Body of pancreas (tissue), 4 donors: ENCODE measurements around the gene GGT6.

Experiments
- CTCF ChIP-seq, 7 experiments: fragments of 450-650 bp in 4 of 7; fragments of 200-600 bp in 3 of 7; sonication (generic) in 3 of 7; IDR thresholded peaks; one replicate each; pipeline ENCODE4 v1.5.1; 2016 to 2019; ENCODE audit warnings: antibody characterized with exemption in 7 of 7
- POLR2A ChIP-seq, 3 donors: fragments of 450-650 bp; IDR thresholded peaks; one replicate each; pipeline ENCODE4 v1.6.1; 2016; ENCODE audit warnings: antibody characterized with exemption in 3 of 3, mild to moderate bottlenecking in 2 of 3

GRCh38 chr17:4548061-4548461 lies 12.3 kb downstream of the GGT6 start:
- TF ChIP-seq CTCF (IDR thresholded peaks at IDR 0.05) (no peak), POLR2A (IDR thresholded peaks at IDR 0.05) (no peak)
